ENCODE data around the gene RAPSN.

Gene RAPSN

GRCh38 chr11:47464483-47464882 is 15.5 kb upstream of the RAPSN start:
- no peak for DNase-seq (ENCODE audit: low spot score)

GRCh38 chr11:47461876-47462275 is 12.9 kb upstream of the RAPSN start:
- no peak for DNase-seq (ENCODE audit: low spot score)

- no peak for DNase-seq (ENCODE audit: low spot score)
These were observed 11.8 kb upstream of the RAPSN start for GRCh38 chr11:47460571-47461235.

- DNase-seq (ENCODE audit: low spot score), result peak; percentile 73
These were observed 5.3 kb upstream of the RAPSN start for GRCh38 chr11:47454258-47454671.

GRCh38 chr11:47453365-47453764 is 4.4 kb upstream of the RAPSN start:
- DNase-seq (ENCODE audit: low spot score), result no peak

GRCh38 chr11:47451990-47452389 is 3.1 kb upstream of the RAPSN start:
- no peak for DNase-seq (ENCODE audit: low spot score)

GRCh38 chr11:47451436-47451835 is 2.5 kb upstream of the RAPSN start:
- DNase-seq (ENCODE audit: low spot score), result no peak

GRCh38 chr11:47449541-47449940 is 605 bp upstream of the RAPSN start:
- DNase-seq (ENCODE audit: low spot score), result no peak

- DNase-seq (ENCODE audit: low spot score), result no peak
These were observed 1.0 kb downstream of the RAPSN start for GRCh38 chr11:47447906-47448305.

- DNase-seq (ENCODE audit: low spot score), result no peak
These were observed 2.1 kb downstream of the RAPSN start for GRCh38 chr11:47446833-47447232.

- DNase-seq (ENCODE audit: low spot score), result no peak
These were observed 3.1 kb downstream of the RAPSN start for GRCh38 chr11:47445840-47446239.

- DNase-seq (ENCODE audit: low spot score), result no peak
These were observed 5.1 kb downstream of the RAPSN start for GRCh38 chr11:47443817-47444216.

GRCh38 chr11:47443028-47443700 is 5.8 kb downstream of the RAPSN start:
- DNase-seq (ENCODE audit: low spot score), result no peak

GRCh38 chr11:47442514-47442913 is 6.4 kb downstream of the RAPSN start:
- no peak for DNase-seq (ENCODE audit: low spot score)

GRCh38 chr11:47441421-47441820 is 7.5 kb downstream of the RAPSN start:
- no peak for DNase-seq (ENCODE audit: low spot score)

GRCh38 chr11:47440054-47440476 is 8.9 kb downstream of the RAPSN start:
- no peak for DNase-seq (ENCODE audit: low spot score)

- DNase-seq (ENCODE audit: low spot score), result no peak
These were observed 10.2 kb downstream of the RAPSN start for GRCh38 chr11:47438721-47439120.

- DNase-seq (ENCODE audit: low spot score), result no peak
These were observed 11.1 kb downstream of the RAPSN start for GRCh38 chr11:47437746-47438418.

GRCh38 chr11:47437218-47437745 is 11.7 kb downstream of the RAPSN start:
- no peak for DNase-seq (ENCODE audit: low spot score)

GRCh38 chr11:47436726-47437125 is 12.2 kb downstream of the RAPSN start:
- DNase-seq (ENCODE audit: low spot score), result no peak

GRCh38 chr11:47435687-47436086 is 13.2 kb downstream of the RAPSN start:
- no peak for DNase-seq (ENCODE audit: low spot score)

- no peak for DNase-seq (ENCODE audit: low spot score)
These were observed 14.7 kb downstream of the RAPSN start for GRCh38 chr11:47434011-47434786.
